AG10803 (cell line): Measurements from ENCODE around the gene PPP1R37.

Experiments used
- DNase-seq: peaks from one replicate; pipeline ENCODE4 v3.0.0; 2010; ENCODE audit warnings: low read depth
- H3K4me3 ChIP-seq: 2 replicates; pipeline ENCODE4 v1.5.1; 2011; ENCODE audit warnings: mild to moderate bottlenecking, low read length, control low read depth
- CTCF ChIP-seq: conservative IDR thresholded peaks from 2 replicates; pipeline ENCODE4 v1.5.1; 2011; ENCODE audit warnings: mild to moderate bottlenecking, low read length, control low read depth, inconsistent platforms

Gene PPP1R37

GRCh38 chr19:45051929-45052579, 40.9 kb upstream of the PPP1R37 start:
- no peak overlapping the region for H3K4me3 ChIP-seq
- no peak for TF ChIP-seq CTCF
- DNase-seq = no peak

- TF ChIP-seq CTCF = no peak
- no peak overlapping the region for H3K4me3 ChIP-seq
- no peak for DNase-seq
Measured at GRCh38 chr19:45056831-45057230, 36.1 kb upstream of the PPP1R37 start.

- no peak for DNase-seq
- TF ChIP-seq CTCF = no peak
- no peak overlapping the region for H3K4me3 ChIP-seq
Measured at GRCh38 chr19:45057444-45057843, 35.5 kb upstream of the PPP1R37 start.

- no peak for DNase-seq
- no peak overlapping the region for H3K4me3 ChIP-seq
- no peak for TF ChIP-seq CTCF
Measured at GRCh38 chr19:45058622-45059159, 34.3 kb upstream of the PPP1R37 start.

GRCh38 chr19:45059258-45059965, 33.6 kb upstream of the PPP1R37 start:
- H3K4me3 ChIP-seq = no peak overlapping the region
- DNase-seq = peak; percentile 67
- TF ChIP-seq CTCF = peak; percentile 84

- DNase-seq = no peak
- no peak for TF ChIP-seq CTCF
- H3K4me3 ChIP-seq = no peak overlapping the region
Measured at GRCh38 chr19:45061965-45062364, 31.0 kb upstream of the PPP1R37 start.
